GM13977 (cell line): ENCODE data around the gene ADIPOR2.

Experiments
- DNase-seq: peaks from one replicate; pipeline ENCODE4 v3.0.0; 2012; ENCODE audit warnings: low spot score
- CTCF ChIP-seq: IDR thresholded peaks from 2 replicates; pipeline ENCODE4 v1.5.1; 2012; ENCODE audit warnings: mild to moderate bottlenecking, control low read depth; ENCODE audit not compliant: insufficient read depth; ENCODE audit errors: extremely low read depth, missing control alignments
- in situ Hi-C: fragments of 300-500 bp; cut with MboI; formaldehyde crosslinking; loops from one replicate; pipeline ENCODE4 v1.12.0; 2022; ENCODE audit warnings: low sequenced_read_pairs, low pct_unique_long_range_greater_than_20kb, mixed read lengths, inconsistent platforms; ENCODE audit not compliant: unreplicated experiment

The ADIPOR2 gene

GRCh38 chr12:1739368-1739767 is 48.5 kb downstream of the ADIPOR2 start:
- DNase-seq, result no peak
- in situ Hi-C loops, result no loop called here
- no peak for TF ChIP-seq CTCF

GRCh38 chr12:1740161-1740948 is 49.5 kb downstream of the ADIPOR2 start:
- DNase-seq, result no peak
- no peak for TF ChIP-seq CTCF
- in situ Hi-C loops, result no loop called here

- in situ Hi-C loops, result no loop called here
- TF ChIP-seq CTCF, result no peak
- DNase-seq, result no peak
Measured at GRCh38 chr12:1741154-1741949, 50.5 kb downstream of the ADIPOR2 start.

GRCh38 chr12:1744932-1745331 is 54.1 kb downstream of the ADIPOR2 start:
- no peak for DNase-seq
- in situ Hi-C loops, result no loop called here
- no peak for TF ChIP-seq CTCF

GRCh38 chr12:1747609-1748008 is 56.7 kb downstream of the ADIPOR2 start:
- in situ Hi-C loops, result no loop called here

GRCh38 chr12:1749019-1749418 is 58.1 kb downstream of the ADIPOR2 start:
- TF ChIP-seq CTCF, result no peak
- DNase-seq, result no peak
- in situ Hi-C loops, result no loop called here

More at GRCh38 chr12:1747609-1748008, 56.7 kb downstream of the ADIPOR2 start:
- DNase-seq, result no peak
- no peak for TF ChIP-seq CTCF
